Vagina (tissue), 2 donors: Measurements from ENCODE around the gene CTNND2.

Experiments used
- CTCF ChIP-seq, 3 experiments: fragments of 450-650 bp in 2 of 3; fragments of 200-600 bp in 1 of 3; sonication (generic) in 1 of 3; IDR thresholded peaks; one replicate each; pipeline ENCODE4 v1.5.1; 2017 to 2019; ENCODE audit warnings: antibody characterized with exemption in 3 of 3, mild to moderate bottlenecking in 2 of 3, moderate library complexity in 2 of 3
- POLR2A ChIP-seq, 2 donors: fragments of 450-650 bp; IDR thresholded peaks; one replicate each; pipeline ENCODE4 v1.6.1; 2017; ENCODE audit warnings: antibody characterized with exemption in 2 of 2, mild to moderate bottlenecking in 2 of 2, moderate library complexity in 2 of 2
- POLR2AphosphoS5 ChIP-seq, 2 donors: sonication (generic); formaldehyde crosslinking; IDR thresholded peaks; one replicate each; pipeline ENCODE4 v1.9.0; 2017; ENCODE audit warnings: antibody characterized with exemption in 2 of 2, mild to moderate bottlenecking in 2 of 2, low read depth in 1 of 2; ENCODE audit not compliant: insufficient read depth in 1 of 2

GRCh38 chr5:11335881-11336760 lies 568.1 kb downstream of the CTNND2 start:
- no peak for TF ChIP-seq POLR2A (IDR thresholded peaks at IDR 0.05)
- no peak for TF ChIP-seq CTCF (IDR thresholded peaks at IDR 0.05)
- TF ChIP-seq POLR2AphosphoS5 (IDR thresholded peaks at IDR 0.05; ENCODE audit: insufficient read depth in 1 of 2, low read depth in 1 of 2) = no peak
